Esophagus muscularis mucosa (tissue), 4 donors: ENCODE data around the gene GALR3. TPM values are rescaled to one million over a fixed set of nuclear protein-coding genes. Genes with fewer than 3 reads are reported as not detected.

Experiments
- DNase-seq: peaks from one replicate; pipeline ENCODE4 v3.0.0-alpha.2; 2017; ENCODE audit errors: extremely low spot score
- H3K27ac ChIP-seq, 4 donors: fragments of 200-600 bp; sonication (generic); replicated peaks in 1 of 4; 1 replicate in 3 of 4; 2 replicates in 1 of 4; pipeline ENCODE4 v1.5.1; 2016 to 2019; ENCODE audit warnings: mild to moderate bottlenecking in 1 of 4
- H3K27me3 ChIP-seq, 4 donors: fragments of 200-600 bp; sonication (generic); one replicate each; pipeline versions ENCODE4 v1.5.1 to v1.6.0; 2016 to 2019
- H3K36me3 ChIP-seq, 4 donors: fragments of 200-600 bp; sonication (generic); one replicate each; pipeline ENCODE4 v1.5.1; 2016 to 2019
- H3K4me1 ChIP-seq, 4 donors: fragments of 200-600 bp; sonication (generic); one replicate each; pipeline ENCODE4 v1.5.1; 2016 to 2019
- H3K4me3 ChIP-seq, 4 donors: fragments of 200-600 bp; sonication (generic); 1 replicate in 2 of 4; 2 replicates in 2 of 4; pipeline ENCODE4 v1.5.1; 2016 to 2019; ENCODE audit warnings: mild to moderate bottlenecking in 4 of 4, moderate library complexity in 1 of 4
- H3K9me3 ChIP-seq, 4 donors: fragments of 200-600 bp; sonication (generic); 1 replicate in 3 of 4; 2 replicates in 1 of 4; pipeline ENCODE4 v1.5.1; 2016 to 2019
- CTCF ChIP-seq, 3 experiments: fragments of 200-600 bp in 2 of 3; fragments of 450-650 bp in 1 of 3; sonication (generic) in 2 of 3; IDR thresholded peaks; one replicate each; pipeline ENCODE4 v1.5.1; 2017 to 2019; ENCODE audit warnings: antibody characterized with exemption in 3 of 3, mild to moderate bottlenecking in 2 of 3, moderate library complexity in 1 of 3
- EP300 ChIP-seq: sonication (generic); formaldehyde crosslinking; IDR thresholded peaks from one replicate; pipeline ENCODE4 v1.6.1; 2017; ENCODE audit warnings: antibody characterized with exemption
- POLR2A ChIP-seq: fragments of 450-650 bp; IDR thresholded peaks from one replicate; pipeline ENCODE4 v1.6.1; 2017; ENCODE audit warnings: antibody characterized with exemption, moderate library complexity, mild to moderate bottlenecking, low read depth
- POLR2AphosphoS5 ChIP-seq, 2 donors: sonication (generic); formaldehyde crosslinking; IDR thresholded peaks; one replicate each; pipeline ENCODE4 v1.6.1; 2017; ENCODE audit warnings: antibody characterized with exemption in 2 of 2
- WGBS: methylation state at CpG from one replicate; pipeline ENCODE4 v1.1.5; 2018; 5-methylcytosine and 5-hydroxymethylcytosine counted together
- intact Hi-C: fragments of 100-400 bp; cut with DNase I; formaldehyde crosslinking; loops from one replicate; pipeline ENCODE4 v1.15.1; 2023
- total RNA-seq, 4 donors: library from RNA; depleted of rRNA; stranded (reverse); fragments of >200 nt; gene quantifications; one replicate each; pipeline versions ENCODE4 v1.1.0 to v1.2.1, GENCODE V29; 2016

The GALR3 gene
- total RNA-seq, 4 donors from 2014 or later: not detected

- intact Hi-C loops: no loop called here
- H3K4me3 ChIP-seq: no peak overlapping the region
- no peak for DNase-seq
- H3K9me3 ChIP-seq: no peaks in the 10 kb centered on the region
- no peak overlapping the region for H3K27ac ChIP-seq
- H3K4me1 ChIP-seq: peaks cover 30 to 55% (median 50%) of the 10 kb centered on the region in 4 donors
- H3K27me3 ChIP-seq: no peaks in the 10 kb centered on the region
- peaks cover 4 to 50% (median 40%) of the 10 kb centered on the region in 4 donors for H3K36me3 ChIP-seq
- TF ChIP-seq CTCF (IDR thresholded peaks at IDR 0.05) (no peak), EP300 (no peak), POLR2AphosphoS5 (IDR thresholded peaks at IDR 0.05) (no peak), POLR2A (no peak)
- WGBS: 82% methylated on average over 4 of the region's 4 CpGs
These were observed 27.6 kb downstream of the GALR3 start for GRCh38 chr22:37850801-37851200.

- H3K27me3 ChIP-seq: no peaks in the 10 kb centered on the region
- 78% methylated on average over 5 of the region's 5 CpGs for WGBS
- no peak overlapping the region for H3K27ac ChIP-seq
- H3K9me3 ChIP-seq: no peaks in the 10 kb centered on the region
- intact Hi-C loops: no loop called here
- H3K4me1 ChIP-seq: peaks cover 30 to 55% (median 50%) of the 10 kb centered on the region in 4 donors
- no peak overlapping the region for H3K4me3 ChIP-seq
- no peak for DNase-seq
- H3K36me3 ChIP-seq: peaks cover 10 to 66% (median 56%) of the 10 kb centered on the region in 4 donors
- TF ChIP-seq POLR2AphosphoS5 (IDR thresholded peaks at IDR 0.05): no peak
- TF ChIP-seq EP300: no peak
- TF ChIP-seq POLR2A: no peak
- TF ChIP-seq CTCF (IDR thresholded peaks at IDR 0.05): no peak
These were observed 29.2 kb downstream of the GALR3 start for GRCh38 chr22:37852418-37852817.

- 39% methylated on average over 2 of the region's 2 CpGs for WGBS
- DNase-seq: no peak
- Histone ChIP-seq H3K27me3 (no peaks in the 10 kb centered on the region), H3K36me3 (peaks cover 23 to 92% (median 78%) of the 10 kb centered on the region in 4 donors), H3K4me3 (no peak overlapping the region), H3K4me1 (peaks cover 21 to 44% (median 37%) of the 10 kb centered on the region in 4 donors), H3K27ac (peak overlapping the region; percentile 22 to 43 (median 30)), H3K9me3 (no peaks in the 10 kb centered on the region)
- TF ChIP-seq EP300 (no peak), POLR2A (no peak), CTCF (IDR thresholded peaks at IDR 0.05) (no peak), POLR2AphosphoS5 (IDR thresholded peaks at IDR 0.05) (no peak)
- intact Hi-C loops: no loop called here
These were observed 31.8 kb downstream of the GALR3 start for GRCh38 chr22:37854946-37855345.

- Histone ChIP-seq H3K27ac (peak overlapping the region in 3 of 4 donors; percentile 22 to 25 (median 25)), H3K27me3 (no peaks in the 10 kb centered on the region), H3K9me3 (no peaks in the 10 kb centered on the region), H3K36me3 (peaks cover 23 to 97% (median 83%) of the 10 kb centered on the region in 4 donors), H3K4me3 (no peak overlapping the region), H3K4me1 (peaks cover 21 to 39% (median 32%) of the 10 kb centered on the region in 4 donors)
- intact Hi-C loops: no loop called here
- 71% methylated on average over 2 of the region's 2 CpGs for WGBS
- no peak for DNase-seq
- TF ChIP-seq POLR2AphosphoS5 (IDR thresholded peaks at IDR 0.05) (no peak), CTCF (IDR thresholded peaks at IDR 0.05) (no peak), POLR2A (no peak)
These were observed 32.3 kb downstream of the GALR3 start for GRCh38 chr22:37855462-37855861.
